Endothelial cell of hepatic sinusoid (primary cell): ENCODE measurements around the gene ZFP92.
"Not testable (repeated sequence)": the region's sequence is repeated elsewhere in the genome, so short reads cannot be mapped to it uniquely, and the experiment has no call there.

Experiments used
- in situ Hi-C: cut with HindIII; loops from 2 replicates; pipeline ENCODE4 v1.10.0; 2017; ENCODE audit warnings: low sequenced_read_pairs

The ZFP92 gene

DNA sequence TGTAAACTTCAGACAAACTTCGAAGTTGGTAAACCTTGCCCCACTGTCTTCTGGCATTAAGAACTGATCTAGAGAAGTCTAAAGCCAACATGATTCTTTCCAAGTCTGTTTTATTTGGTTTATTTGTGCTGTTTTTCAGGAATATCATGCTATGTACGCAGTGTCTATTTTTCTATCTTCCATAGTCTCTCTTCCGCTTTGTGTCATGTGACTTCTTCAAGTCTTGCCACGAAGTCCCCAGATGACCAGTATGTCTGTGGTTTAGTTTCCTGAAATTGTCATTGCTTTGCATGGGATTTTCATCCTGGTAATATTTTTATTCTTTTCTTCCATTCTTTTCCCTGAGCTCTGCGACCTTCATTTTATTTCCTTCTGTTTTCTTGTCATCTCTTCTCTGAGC is 25.2 kb upstream of the ZFP92 start:
- in situ Hi-C loops = no loop called here

DNA sequence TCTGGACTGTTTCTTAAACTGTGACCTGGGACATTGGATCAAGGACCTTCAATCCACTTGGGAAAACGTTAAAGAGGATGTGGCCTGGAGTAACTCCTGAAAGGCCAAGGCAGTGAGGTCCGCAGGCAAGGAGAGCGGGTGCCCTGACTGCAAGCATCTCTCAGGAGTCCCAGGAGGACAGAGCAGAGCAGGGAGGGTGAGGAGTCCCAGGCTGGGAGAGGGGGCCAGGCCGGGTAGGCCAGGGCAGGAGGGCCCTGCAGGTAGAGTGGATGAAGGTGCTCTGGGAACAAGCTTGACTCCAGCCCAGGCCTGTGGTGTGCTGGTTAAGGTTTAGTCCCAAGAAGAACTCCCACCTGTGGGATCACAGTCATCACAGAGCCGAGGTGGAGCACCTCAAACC is 23.9 kb upstream of the ZFP92 start:
- in situ Hi-C loops = no loop called here

DNA sequence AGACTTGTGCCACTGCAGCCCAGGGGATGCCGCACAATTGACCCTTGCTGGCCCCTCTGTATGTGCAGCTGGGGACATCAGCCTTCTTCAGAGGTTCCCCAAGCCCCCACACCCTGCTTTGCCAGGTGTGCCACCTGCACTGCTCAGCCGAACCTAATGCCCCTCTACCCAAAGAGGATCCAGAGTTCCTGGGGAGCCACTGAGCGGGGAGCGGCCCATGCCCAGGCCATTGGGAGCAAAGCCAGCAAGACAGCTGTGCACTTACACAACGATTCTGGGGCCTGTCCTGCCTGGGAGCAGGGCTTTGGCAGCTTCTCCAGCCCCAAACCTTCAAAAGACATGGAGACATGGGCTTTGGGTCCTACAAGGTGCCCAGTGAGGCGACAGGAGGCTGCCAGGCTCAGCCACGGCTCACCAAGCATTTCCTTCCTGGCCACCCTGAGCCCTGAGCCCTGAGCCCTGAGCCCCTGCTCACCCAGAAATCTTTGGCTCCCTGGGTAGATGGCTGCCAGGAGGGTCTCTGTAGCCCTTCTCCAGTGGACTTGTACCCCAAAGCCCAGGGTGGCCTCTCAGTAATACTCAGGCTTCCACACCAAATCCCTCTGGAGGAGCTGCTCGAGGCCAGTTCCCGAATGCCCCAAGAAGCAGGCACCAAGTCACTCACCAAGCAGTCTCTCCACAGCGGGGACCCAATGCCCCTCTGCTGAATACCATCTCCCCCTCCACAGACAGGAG is 23.1 kb upstream of the ZFP92 start:
- in situ Hi-C loops = no loop called here

DNA sequence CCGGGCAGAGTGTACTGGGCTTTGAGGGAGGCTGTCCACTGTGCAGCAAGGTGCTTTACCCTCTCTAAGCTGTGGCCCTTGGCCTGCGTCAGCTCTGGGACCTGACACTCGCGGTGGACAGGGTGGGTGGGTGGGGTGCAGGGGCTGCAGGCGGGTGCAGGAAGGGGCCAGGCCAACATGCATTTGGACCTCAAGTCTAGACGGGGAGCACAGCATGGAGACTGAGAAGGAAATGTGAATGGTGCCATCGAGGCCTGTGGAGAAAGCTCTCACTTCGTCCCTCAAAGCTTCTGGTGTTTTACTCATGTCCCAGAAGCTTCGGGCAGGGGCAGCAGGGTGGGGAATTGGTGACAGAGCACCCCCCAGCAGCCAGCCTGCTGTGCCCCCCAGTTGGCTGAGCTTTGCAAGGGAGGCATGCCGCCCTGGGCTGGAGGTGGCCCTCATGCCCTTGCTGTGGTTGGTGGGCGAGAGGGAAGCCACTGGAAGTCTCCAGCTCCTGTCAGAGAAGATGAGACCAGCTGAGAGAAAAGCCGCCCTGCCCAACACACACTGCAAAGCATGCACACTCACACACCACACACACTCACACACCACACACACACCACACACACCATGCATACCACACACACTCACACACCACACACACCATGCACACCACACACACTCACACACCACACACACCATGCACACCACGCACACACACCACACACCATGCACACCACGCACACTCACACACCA is 22.4 kb upstream of the ZFP92 start:
- in situ Hi-C loops = no loop called here

DNA sequence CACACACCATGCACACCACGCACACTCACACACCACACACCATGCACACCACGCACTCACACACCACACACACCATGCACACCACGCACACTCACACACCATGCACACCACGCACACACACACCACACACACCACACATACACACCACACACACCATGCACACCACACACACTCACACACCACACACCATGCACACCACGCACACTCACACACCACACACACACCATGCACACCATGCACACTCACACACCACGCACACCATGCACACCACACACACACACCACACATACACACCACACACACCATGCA is 21.9 kb upstream of the ZFP92 start:
- in situ Hi-C loops = not testable (repeated sequence)

DNA sequence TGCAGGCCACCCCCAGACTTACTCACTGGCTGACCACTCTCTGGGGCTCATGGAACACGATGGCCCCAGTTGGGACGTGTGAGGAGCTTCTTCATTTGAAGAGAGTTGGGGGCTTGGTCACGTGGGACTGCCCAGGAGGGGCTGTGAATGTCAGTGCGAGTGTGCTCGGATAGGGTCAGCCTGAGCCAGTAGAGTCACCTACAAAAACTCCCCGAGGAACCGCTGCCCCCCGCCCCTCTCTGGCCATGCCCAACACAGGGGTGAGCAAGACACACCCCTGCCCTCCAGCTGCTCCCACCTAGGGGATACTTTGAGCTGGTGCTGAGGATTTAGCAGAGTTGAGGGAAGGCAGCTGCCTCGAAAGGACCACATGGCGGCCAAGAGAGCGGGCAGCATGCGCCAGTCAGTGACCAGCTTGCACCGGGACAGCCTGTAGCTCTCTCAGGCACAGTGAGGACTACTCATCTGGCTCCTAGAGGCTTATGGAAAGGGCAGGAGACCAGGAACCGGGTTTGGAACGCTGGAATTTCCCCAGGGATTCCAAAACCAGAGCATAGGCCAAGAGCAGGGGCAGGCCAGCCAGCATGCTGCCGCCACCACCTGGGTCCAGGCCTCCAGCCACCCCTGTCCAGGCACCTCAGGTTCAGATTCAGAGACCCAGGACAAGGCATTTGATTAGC is 18.5 kb upstream of the ZFP92 start:
- in situ Hi-C loops = no loop called here

DNA sequence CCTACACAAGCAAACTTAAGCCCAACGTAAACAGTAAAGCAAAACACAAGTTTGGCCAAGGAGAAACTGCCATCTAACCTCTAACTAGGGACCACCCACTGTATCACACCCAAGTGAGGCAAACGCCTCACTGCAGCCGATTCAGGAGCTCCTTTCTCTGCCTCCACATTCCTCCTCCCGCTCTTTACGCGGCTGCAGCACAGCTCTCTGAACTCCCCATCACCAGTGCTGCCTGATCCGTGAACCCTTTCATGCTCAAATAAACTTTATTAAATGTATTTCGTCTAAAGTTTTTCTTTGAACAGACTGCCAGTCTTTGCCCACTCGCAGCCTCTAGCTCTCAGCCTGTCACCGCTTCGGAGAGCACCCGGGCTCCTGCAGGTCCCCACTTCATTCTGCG is 16.7 kb upstream of the ZFP92 start:
- in situ Hi-C loops = loop anchor here (5.0 kb wide), 1 partner anchor 57 kb away; no protein-coding TSS in a partner anchor

DNA sequence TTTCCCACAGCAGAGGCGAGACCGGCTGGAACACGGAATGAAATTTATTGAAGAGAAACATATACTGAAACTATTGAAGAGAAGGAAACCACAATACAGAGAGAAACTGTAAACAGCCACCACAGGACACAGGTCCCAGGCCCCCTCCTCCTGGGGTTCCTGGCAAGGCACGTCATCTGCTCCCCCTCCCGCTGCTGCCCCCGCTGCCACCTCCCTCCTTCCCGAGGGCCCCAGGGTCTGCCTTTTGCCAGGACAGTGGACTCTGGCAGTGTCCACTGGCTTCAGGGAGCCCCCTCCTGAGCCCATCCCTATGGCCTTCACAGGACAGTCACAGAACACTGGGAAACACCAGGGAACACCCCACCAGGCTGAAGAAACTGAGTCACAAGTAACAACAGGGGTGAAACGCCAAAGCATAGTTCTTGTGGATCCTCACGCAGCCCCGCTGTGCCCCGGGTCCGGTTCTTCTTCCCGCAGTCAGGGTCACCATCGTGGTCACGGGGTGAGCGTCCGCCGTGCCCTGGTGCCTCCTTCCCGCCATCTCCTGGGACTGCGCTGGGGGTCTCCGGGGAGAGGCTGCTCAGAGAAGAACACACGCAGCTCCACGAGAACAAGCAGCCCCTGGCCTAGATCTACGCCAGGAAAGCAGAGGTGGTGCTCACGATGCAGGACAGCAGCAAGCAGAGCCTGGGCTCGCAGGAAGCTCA is 15.5 kb upstream of the ZFP92 start:
- in situ Hi-C loops = loop anchor here (5.0 kb wide), 1 partner anchor 58 kb away; no protein-coding TSS in a partner anchor

DNA sequence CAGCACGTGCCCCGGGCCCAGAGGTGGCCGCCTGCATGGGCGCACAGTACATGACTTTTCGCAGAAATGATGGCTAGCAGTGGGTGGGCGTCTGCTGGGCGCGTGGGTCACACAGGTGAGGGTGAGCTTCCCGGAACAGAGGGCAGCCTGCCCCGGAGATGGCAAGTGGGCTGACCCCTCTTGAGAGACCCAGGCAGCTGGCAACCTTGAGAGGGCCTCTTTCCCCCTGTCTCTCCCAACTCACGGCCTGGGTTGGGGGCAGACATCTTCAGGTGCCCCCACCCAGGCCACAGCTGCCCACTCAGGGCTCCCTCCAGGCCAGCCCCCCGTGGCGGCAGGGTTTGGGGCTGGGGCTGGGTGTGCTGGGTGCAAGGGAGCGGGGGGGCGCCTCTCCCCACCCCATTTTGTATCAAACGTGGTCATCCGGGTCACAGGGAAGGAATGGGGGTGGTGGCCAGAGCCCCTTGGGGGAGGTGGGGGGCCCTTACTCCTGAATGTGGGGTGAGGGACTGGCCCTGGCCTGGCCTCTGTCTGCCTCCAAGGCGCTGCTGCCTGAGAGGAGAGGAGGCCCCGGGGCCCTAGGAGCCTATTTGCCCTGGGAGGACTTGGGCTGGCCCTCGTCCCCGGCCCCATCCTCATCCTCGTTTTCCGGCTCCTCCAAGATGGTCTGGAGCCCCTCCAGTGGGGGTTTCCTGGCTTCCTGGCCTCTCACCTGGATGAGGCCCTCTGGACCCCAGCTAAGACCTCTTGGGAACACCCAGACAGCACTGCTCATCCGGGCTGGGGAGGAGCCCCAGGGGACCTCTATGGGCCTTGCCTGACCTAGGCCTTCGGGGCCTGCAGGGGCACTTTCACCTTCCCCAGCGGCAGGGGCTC is 14.7 kb upstream of the ZFP92 start:
- in situ Hi-C loops = loop anchor here (5.0 kb wide), 1 partner anchor 59 kb away; no protein-coding TSS in a partner anchor

DNA sequence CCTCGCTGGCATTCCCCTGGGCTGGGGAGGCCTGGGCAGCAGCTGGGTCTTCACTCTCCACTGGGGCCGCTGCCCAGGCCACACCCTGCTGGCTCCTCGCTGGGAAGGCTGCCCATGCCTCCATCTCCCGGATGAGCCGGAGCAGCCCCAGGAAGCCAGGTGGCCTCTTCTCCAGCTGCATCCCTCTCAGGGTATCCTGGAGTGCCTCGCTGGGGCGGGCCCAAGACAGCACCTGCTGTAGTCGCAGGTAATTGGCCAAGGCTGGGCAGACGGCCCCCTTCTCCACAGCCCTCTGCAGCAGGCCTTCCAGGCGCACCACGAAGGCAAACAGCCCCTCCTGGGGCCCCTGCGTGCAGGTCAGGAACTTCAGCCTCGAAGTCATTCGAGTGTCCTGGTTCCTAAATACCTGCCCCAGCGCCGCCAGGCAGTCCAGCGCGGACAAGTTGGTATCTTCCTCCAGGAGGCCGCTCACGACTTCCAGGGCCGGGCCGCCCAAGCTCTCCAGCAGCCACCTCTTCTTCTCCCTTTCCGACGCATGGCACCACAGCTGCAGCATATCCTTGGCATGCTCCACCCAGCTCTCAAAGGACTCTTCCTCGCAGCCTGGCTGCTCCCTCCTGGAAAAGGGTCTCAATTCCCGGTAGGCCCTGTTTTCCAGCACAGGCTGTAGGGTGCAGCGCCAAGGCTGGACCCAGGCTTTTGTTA is 13.9 kb upstream of the ZFP92 start:
- in situ Hi-C loops = loop anchor here (5.0 kb wide), 1 partner anchor 60 kb away; no protein-coding TSS in a partner anchor

DNA sequence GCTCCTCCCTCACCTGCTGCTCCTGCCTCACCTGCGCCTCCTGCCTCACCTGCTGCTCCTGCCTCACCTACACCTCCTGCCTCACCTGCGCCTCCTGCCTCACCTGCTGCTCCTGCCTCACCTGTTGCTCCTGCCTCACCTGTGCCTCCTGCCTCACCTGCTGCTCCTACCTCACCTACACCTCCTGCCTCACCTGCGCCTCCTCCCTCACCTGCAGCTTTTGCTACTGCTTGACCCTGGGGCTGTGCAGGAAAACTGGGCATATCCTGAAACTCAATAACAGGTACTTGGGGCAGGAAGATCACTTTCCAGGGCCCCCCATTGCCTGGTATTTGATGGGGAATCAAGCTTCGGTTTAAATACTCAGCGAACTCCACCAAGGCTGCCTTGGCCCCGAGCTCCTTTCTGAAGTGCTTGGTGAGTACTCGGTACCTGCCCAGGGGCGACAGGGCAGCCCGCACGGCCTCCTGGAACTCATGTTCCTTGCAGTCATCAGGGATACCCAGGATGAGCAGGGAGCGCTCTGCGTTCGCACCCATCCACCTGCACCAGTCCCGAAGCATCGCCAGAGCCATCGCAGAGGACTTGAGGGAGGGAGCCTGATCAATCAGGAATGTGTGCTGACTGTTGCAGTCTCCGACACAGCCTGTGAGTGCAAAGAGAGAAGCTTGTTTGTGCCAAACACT is 12.9 kb upstream of the ZFP92 start:
- in situ Hi-C loops = loop anchor here (5.0 kb wide), 1 partner anchor 61 kb away; no protein-coding TSS in a partner anchor

DNA sequence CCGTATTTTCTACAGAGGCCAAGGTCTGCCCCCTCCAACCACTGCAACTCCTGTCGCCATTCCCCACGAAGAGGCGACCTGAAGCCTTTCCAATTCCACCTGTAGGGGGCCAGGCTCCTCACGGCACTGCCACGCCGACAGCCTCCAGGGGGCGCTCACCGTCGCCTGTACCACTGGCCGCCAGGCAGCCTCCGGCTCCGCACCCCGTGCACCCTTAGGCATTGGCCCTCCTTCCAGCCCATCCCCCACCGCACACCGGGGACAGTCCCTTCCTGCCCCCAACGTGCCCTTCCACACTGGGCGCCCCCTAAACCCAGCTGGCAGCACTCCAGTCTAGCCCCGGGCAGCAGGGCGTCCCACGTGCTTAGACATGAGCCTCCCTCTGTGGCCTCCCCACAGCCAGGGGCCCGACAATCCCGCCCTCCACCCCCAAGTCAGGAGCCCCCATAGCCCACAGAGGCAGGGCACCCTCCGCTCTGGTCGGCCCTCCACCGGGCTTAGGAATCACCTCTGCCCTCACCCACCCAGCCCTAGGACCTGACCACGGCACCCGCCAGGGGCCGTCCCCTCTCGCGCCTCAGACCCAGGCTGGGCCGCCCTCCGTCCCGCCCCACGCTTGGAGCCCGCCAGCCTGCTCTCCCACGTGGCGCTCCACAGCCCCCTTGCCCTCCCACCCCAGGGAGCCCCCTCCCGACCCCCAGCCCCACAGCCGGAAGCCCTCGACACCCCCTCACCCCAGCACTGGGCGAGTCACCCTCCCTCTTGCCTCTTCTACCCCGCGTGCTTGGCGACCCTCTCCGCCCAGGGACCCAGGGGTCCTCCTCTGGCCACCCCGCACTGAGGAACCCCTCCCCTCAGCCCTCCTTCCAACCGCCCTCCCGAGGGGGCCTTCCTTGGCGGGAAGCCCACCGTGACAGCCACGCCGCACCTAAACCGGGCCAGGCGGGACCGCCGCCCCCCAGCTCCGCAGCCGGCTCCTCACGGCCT is 10.8 kb upstream of the ZFP92 start:
- in situ Hi-C loops = no loop called here

DNA sequence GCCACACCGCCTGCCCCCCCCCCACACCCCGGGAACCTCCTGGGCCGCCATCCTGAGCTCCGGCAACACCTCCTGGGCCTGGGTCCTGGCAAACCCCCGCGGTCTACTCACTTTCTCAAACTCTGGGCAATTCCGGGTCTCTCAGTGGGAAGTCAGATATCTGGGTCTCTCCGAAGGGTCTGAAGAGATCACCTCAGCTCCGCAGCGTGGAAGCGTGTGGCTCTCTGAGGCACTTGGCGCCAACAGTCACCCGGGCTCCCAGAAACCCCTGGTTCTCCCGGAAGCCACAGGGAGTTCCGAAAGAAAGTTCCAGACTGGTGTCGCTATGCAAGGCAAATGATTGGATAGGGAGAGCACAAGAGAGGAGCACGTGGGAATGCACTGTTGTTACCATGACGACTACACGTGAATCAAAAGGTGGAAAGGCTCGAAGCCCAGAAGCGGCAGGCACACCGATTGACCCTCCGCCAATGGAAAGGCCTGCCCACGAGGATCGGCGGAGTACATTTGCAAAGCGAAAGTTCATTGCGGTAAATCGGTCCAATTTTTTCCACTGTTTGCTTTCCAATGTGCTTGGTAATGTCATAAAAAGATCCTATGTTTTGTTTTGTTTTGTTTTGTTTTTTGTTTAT is 10.0 kb upstream of the ZFP92 start, which contains the start of gene PNMA6E:
Gene PNMA6E, minus strand, starts transcription at position 218 of the 632 bp plus-strand sequence. CDS start 2,501 bp downstream, outside the sequence.
- in situ Hi-C loops = no loop called here

DNA sequence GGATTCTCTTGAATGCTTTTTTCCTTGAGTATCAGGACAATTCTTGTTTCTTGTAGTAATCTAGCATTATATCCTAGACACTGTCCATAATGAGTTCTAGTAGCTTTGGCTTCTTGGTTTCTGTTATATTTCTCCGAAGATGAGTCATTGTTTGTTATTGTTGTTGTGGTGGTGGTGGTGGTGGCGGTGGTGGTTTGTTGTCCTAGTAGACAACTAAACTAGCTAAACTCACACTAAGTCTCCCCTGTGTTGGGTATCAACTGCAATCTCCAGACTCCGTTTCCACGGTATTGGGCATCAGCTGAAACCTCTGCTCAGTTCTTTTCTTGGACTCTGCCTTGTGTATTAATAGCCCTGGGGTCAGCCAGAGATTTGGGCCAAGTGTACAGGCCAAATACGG is 6.9 kb upstream of the ZFP92 start:
- in situ Hi-C loops = not testable (repeated sequence)

DNA sequence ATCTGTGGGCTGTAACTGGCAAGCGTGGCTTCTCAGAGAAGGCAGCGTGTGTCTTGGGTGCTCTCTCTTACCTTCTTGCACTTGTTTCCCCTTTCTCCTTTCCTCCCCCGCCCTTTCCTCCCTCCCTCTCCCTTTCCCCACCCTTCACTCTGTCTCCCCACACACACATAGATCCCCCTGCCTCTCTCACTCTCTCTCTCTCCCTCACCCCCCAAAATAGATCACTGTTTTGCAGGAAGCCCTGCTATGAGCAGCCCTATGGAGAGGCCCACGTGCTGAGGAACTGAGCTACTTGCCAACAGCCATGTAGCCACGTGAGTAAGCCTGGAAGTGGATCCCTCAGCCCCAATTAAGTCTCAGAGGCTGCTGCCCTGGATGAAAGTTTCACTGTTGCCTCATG is 5.8 kb upstream of the ZFP92 start:
- in situ Hi-C loops = no loop called here

DNA sequence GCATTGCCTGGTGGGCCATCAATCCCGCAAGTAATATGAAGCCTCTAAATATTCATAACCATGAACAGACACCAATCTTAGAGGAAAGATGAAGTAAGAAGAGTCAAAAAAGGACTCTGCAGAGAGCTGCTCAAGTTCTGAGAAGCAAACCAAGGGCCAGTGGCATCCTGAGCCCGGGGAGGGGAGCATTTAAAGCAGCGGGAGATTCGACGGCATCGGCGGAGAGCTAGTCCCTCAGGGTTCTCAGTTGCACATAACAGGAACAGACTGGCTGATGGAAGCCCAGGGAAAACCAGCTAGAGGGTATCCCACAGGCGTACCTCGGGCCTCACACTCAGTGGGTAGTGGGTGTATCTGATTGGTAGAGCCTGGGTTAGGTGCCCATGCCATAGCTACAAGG is 5.3 kb upstream of the ZFP92 start:
- in situ Hi-C loops = no loop called here

DNA sequence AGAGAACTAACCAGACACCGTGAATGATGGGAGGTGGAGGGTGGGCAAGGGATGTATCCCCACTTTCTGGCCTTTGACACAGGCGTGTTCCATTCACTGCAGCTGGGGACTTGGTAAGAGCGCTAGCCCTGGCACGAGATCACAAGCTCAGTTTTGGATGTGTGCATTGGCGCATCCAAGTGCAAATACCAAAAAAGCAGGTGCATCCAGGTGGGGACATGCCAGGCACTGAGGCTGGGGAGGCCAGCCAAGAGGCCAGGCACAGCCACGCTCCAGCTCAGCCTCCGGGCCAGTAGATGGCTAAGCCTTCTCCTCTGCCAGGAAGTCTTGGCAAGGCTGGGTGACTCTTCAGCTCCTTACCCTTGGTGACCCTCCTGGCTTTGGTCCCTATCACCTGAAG is 4.4 kb upstream of the ZFP92 start:
- in situ Hi-C loops = no loop called here
